Nucleus accumbens (tissue), 56 donors: ENCODE data around the gene BIRC7.

Source experiments
- DNase-seq, 56 donors: peaks; one replicate each; lab custom pipeline; 2025; lab: John Stamatoyannopoulos, UW

BIRC7 gene

DNA sequence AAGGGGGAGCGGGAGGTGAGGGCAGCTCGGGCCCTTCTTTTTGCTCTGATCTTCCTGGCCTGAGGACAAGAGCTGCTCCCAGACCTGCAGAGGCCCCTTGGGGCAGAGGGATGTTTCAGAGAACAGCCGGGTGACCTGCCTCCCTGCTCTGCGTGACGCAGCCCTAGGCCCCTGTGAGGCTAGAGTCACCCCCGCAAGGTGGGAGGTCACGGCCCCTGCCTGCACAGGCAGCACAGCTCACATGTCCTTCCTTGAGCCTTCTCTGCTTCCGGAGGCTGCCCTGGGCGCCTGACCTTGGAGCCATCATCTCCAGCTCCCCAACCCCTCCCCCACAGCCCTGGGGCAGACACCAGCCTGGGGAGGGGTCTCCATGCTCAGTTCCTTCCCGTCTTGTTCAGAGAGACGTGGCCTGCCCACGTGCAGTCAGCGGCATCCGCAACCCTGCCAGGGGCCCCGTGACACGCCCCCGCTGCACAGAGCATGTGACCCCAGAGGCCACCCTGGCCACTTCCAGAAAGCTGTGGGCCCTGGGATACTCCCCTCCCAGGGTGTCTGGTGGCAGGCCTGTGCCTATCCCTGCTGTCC is at the start of gene BIRC7:
Gene BIRC7 (plus strand): TSS at position 507 of the 585 bp plus-strand sequence. CDS start 192 bp downstream, outside the sequence.
- no peak for DNase-seq

GRCh38 chr20:63186084-63186483 is 49.6 kb upstream of the BIRC7 start:
- no peak for DNase-seq

DNA sequence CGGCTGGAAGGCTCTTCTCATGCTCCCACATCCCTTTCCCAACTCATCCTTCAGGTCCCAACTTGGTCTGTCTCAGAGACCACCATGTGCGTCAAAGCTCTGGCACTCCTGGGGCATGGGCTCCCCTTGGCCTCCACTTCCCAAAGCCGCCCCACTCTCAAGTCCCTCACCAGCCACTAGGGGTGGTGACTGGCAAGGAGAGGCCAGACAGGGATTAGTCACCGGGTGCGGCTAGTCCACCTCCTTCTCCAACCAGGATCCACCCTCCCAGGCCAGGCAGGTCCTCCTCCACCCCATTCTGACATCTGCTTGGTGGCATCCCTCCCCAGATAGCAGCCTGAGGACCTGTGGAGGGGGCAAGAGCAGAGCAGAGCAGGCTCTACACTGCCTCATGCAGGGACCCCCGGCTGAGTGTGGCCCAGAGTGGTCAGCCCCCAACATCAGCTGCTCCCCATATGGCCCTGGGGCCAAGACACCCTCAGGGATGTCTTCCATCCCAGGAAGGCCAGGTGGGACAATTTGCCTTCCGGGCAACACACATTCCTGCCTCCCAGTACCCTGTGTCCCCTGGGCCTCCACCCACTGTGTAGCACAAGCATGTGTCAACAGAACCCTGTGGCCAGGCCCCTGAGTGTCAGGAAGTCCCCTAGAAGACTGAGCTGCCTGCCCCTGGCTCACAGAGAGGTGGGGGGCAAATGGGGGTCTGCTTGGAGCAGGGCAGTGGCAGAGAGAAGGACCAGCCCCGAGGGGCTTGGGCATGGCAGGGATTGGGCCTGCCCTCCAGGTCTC is 49.0 kb upstream of the BIRC7 start:
- DNase-seq: no peak

DNA sequence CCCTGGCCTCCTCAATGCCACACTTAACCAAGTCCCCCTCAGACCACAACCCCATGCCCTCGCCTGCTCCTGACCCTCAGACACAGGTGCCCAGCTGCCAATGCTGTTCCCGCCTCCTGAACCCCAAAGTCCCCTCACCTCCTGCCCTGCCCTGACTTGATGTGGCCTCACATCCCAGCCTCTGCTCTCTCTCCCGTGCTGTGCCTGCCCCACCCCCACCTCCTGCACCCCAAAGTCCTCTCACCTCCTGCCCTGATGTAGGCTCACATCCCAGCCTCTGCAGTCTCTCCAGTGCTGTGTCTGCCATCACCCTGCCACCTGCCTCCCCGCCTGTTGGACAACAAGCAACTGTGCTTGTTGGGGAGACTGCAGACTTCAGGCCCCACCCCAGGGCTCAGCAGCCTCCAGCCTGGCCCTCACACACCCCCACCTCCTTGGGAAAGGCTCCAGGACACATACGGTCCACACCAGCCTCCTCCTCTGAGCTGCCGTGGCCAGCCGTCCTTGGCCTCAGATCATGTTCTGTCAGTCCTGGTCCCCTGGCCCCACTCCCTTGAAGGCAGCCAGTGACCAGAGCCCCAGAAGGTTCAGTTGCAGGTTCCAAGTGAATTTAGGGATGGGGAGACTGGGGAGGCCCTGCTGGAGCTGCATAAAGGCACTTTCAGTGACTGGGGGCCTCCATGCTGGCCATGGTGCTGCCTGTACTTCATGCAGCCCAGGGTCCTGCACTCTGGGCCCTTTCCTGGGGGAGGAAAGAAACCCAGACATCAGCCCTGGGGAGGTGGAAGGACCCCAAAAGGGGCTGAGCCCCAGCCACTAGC is 48.2 kb upstream of the BIRC7 start:
- no peak for DNase-seq

DNA sequence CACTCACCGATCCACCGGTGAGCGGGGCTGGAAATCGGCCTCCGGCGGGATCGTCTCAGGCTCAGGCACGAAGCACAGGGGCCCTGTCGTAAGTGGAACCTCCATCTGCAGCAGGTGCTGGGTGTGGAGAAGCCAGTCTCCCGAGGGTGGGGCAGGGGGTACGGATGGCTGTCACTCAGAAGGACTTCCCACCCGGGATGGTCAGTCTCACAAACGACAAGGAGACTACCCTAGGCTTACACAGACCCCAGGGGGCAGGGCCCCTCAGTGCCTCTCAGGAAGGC is 47.6 kb upstream of the BIRC7 start:
- no peak for DNase-seq

GRCh38 chr20:63188641-63189321 is 46.9 kb upstream of the BIRC7 start:
- no peak for DNase-seq

DNA sequence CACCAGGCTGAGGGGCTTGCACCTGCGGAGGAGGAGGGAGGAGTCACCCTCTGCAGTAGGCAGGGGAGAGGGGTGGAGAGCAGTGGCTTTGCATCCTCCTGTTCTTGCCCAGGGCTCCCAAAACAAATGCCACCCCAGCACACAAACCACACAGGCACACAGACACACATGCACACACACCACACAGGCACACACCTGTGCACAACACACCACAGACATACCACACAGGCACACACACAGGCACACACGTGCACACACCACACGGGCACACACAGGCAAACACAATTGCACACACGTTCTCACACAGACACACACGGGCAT is 46.4 kb upstream of the BIRC7 start:
- DNase-seq: no peak

GRCh38 chr20:63189846-63190559 is 45.7 kb upstream of the BIRC7 start:
- no peak for DNase-seq

DNA sequence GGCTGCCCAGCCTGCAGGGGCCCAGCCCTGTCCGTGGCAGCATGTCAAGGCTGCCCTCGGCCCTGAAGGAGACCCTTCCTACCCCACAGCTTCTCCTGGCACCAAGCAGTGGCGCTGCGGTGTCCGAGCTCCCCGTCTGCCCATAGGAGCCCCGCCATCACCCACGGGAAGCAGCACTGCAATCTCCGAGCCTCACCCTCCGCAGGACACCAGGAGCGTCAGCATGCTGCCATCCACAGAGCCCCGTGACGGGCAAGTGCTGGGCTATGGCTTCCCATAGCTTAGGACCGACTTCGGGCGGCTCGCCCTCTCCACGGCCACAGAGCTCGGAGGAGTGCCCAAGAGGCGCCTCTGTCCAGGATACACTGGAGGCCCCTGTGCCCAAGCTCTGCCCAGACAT is 44.9 kb upstream of the BIRC7 start:
- no peak for DNase-seq

- no peak for DNase-seq
These were observed 44.3 kb upstream of the BIRC7 start for GRCh38 chr20:63191400-63191799.

DNA sequence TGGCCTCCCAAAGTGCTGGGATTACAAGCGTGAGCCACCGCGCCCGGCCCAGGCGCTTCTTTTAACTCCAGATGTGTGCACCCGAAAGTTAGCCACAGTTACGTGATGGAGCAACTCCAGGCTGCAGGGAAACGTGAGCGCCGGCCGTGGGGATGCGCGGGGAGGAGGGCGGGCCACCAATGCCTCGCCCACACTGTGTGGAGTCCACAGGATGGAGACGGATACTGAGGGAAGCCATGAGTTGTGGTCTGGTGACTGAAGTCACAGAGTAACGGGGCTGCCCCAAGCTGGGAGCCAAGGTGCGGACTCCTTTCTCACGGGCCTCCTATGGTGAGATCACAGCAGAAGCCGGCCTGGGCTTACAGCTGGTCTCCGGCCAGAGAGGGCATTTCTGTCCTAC is 43.0 kb upstream of the BIRC7 start:
- no peak for DNase-seq

- DNase-seq: no peak
These were observed 41.5 kb upstream of the BIRC7 start for GRCh38 chr20:63194007-63194796.

GRCh38 chr20:63194797-63195173 is 40.9 kb upstream of the BIRC7 start:
- no peak for DNase-seq

- DNase-seq: no peak
These were observed 38.8 kb upstream of the BIRC7 start for GRCh38 chr20:63196768-63197470.

DNA sequence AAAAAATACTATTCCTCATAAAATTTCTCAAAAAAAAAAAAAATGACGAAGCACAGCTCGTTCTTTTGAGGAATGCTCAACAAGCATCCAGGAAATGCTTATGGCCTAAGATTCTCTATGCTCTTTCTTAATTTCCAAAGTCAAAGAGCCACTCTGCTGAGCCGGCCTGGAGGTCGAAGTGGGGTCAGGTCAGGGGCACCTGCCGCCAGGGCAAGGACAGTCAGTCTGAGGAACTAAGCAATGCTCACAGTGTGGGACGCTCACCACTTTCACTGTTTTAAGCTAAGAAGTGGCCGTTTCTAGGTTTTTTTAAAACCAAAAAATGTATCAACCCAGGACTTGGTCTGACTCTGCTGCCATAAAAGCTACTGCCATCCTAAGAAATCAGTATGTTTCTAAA is 37.1 kb upstream of the BIRC7 start:
- DNase-seq: no peak

DNA sequence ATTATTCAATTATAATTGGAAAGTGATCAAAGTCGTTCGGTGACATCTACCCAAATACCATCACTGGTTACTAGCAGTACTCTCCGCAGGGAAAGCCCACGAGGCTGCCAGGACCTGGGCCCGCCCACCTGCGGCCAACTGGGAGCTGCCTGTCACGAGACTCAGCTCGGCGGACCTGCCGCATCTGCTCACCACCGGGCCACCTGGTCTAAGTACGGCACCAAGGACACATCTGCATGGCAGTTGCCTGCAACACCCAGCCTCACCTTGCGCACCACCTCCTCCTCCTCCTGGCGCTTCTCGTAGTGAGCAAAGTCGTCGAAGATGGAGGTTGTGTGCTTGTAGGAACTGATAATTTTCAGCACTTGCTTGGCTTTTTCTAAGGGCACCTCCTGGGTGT is 33.7 kb upstream of the BIRC7 start:
- DNase-seq: no peak

DNA sequence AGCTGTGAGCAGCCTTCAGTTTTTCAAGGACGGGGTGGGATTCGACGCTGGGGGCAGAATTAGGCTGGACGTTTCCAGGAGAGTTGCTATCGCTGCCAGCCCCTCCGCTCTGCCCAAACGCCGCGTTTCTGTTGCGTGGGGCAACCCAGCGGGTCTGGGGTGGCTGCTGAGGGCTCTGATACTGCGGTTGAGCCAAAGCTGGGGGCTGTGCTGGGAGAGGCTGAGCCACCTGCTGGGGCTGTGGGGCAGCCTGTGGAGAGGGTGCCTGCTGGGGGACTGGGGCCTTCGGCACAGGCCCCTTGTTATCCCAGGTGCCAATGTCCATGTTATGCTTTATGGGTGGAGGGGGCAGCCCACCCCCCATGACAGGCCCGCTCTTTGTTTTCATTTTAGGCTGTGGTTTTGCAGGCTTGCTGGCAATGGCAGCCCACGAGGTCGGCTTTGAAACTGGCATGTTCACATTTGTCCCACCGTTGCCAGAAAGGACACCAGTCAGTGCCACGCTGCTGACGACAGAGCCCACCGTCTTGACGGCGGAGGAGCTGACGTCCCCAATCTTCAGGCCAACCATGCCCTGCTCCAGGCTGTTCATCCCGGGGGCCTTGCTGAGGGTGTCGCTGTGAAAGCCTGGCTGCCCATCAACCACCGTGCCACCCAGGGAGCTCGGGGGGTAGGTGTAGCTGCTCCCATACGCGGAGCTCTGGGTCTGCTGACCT is 32.7 kb upstream of the BIRC7 start:
- no peak for DNase-seq

- DNase-seq: no peak
These were observed 31.3 kb upstream of the BIRC7 start for GRCh38 chr20:63204362-63204761.

DNA sequence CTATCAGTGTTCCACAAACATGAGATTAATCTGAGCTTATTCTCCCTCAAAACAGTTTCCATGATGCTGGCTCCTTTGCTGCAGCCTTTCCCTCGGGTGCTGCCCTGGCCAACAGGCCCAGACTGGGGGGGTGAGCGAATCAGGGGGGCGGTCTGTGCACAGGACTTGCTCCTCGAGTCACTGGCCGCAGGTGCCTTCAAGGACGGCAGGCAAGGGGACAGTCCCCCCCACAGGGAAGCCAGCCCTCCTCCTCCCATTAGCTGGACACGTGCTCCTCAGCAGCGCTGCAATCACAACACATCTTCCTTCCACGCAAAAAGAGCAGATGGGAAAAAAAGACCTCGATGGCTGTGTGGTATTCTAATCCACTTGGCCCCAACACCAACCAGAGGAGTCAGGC is 29.8 kb upstream of the BIRC7 start:
- no peak for DNase-seq
